HepG2 (cell line): ENCODE results near the gene CLDND2. TPM values are rescaled to one million over a fixed set of nuclear protein-coding genes. Genes with fewer than 3 reads are reported as not detected.

ENCODE experiments used
- DNMT3B ChIP-seq: conservative IDR thresholded peaks from 2 replicates; pipeline ENCODE4 v1.6.1; 2016; ENCODE audit warnings: missing biosample characterization, control low read depth
- ELF1 ChIP-seq: sonication (generic); formaldehyde crosslinking; IDR thresholded peaks from 2 replicates; pipeline ENCODE4 v1.4.0; 2020; ENCODE audit warnings: missing genetic modification reagents
- ESRRA ChIP-seq: sonication (generic); formaldehyde crosslinking; IDR thresholded peaks from 2 replicates; pipeline ENCODE4 v1.5.1; 2020; ENCODE audit warnings: mild to moderate bottlenecking, low read depth, missing genetic modification reagents
- GATAD2A ChIP-seq: IDR thresholded peaks from 2 replicates; pipeline ENCODE4 v1.6.1; 2016
- IRF9 ChIP-seq: sonication (generic); formaldehyde crosslinking; IDR thresholded peaks from 2 replicates; pipeline ENCODE4 v1.8.0; 2022; ENCODE audit warnings: missing genetic modification reagents, mild to moderate bottlenecking, borderline replicate concordance
- KLF16 ChIP-seq, 2 experiments: sonication (generic) in 1 of 2; formaldehyde crosslinking in 1 of 2; IDR thresholded peaks; 2 replicates each; pipeline versions ENCODE4 v1.6.1 to v1.8.0; 2016 to 2023; ENCODE audit warnings: missing genetic modification reagents in 2 of 2, missing compliant biosample characterization in 1 of 2
- MIER2 ChIP-seq: IDR thresholded peaks from 2 replicates; pipeline ENCODE4 v1.6.1; 2016; ENCODE audit warnings: missing biosample characterization, missing genetic modification reagents
- NR3C1 ChIP-seq: sonication (generic); formaldehyde crosslinking; IDR thresholded peaks from 2 replicates; pipeline ENCODE4 v1.4.0; 2020; ENCODE audit warnings: missing genetic modification reagents
- RAD21 ChIP-seq: fragments of 450-650 bp; formaldehyde crosslinking; IDR thresholded peaks from 2 replicates; pipeline ENCODE4 v1.5.0; 2020; ENCODE audit warnings: mild to moderate bottlenecking
- SAFB2 ChIP-seq: sonication (generic); formaldehyde crosslinking; IDR thresholded peaks from 2 replicates; pipeline ENCODE4 v1.5.1; 2020; ENCODE audit warnings: missing genetic modification reagents, low read depth, mild to moderate bottlenecking, borderline replicate concordance
- SMARCE1 ChIP-seq: fragments of 450-650 bp; IDR thresholded peaks from 2 replicates; pipeline ENCODE4 v1.6.1; 2017; ENCODE audit warnings: borderline replicate concordance
- SP1 ChIP-seq, 2 experiments: fragments of 450-650 bp in 1 of 2; sonication (generic) in 1 of 2; formaldehyde crosslinking in 1 of 2; IDR thresholded peaks; 2 replicates each; pipeline versions ENCODE4 v1.4.0 to v1.6.1; 2016 to 2020; ENCODE audit warnings: missing genetic modification reagents in 1 of 2
- SYNCRIP ChIP-seq: fragments of 200-400 bp; formaldehyde crosslinking; IDR thresholded peaks from 2 replicates; pipeline ENCODE4 v1.6.1; 2018; ENCODE audit warnings: mild to moderate bottlenecking, low read depth, low read length; ENCODE audit not compliant: insufficient read depth
- YY1 ChIP-seq: IDR thresholded peaks from 2 replicates; pipeline ENCODE4 v1.6.1; 2011; ENCODE audit warnings: low read length, low read depth, moderate library complexity, mild to moderate bottlenecking; ENCODE audit not compliant: insufficient read depth, insufficient replicate concordance
- ZBTB38 ChIP-seq: sonication (generic); formaldehyde crosslinking; IDR thresholded peaks from 2 replicates; pipeline ENCODE4 v1.5.1; 2020; ENCODE audit warnings: mild to moderate bottlenecking, missing genetic modification reagents
- ZNF124 ChIP-seq: sonication (generic); formaldehyde crosslinking; IDR thresholded peaks from 2 replicates; pipeline ENCODE4 v1.4.0; 2020; ENCODE audit warnings: missing genetic modification reagents
- ZNF24 ChIP-seq: fragments of 450-650 bp; IDR thresholded peaks from 2 replicates; pipeline ENCODE4 v1.6.1; 2017; ENCODE audit warnings: antibody characterized with exemption, mild to moderate bottlenecking
- ZNF431 ChIP-seq: sonication (generic); formaldehyde crosslinking; IDR thresholded peaks from 2 replicates; pipeline ENCODE4 v1.9.0; 2022; ENCODE audit warnings: missing genetic modification reagents, low read depth, mild to moderate bottlenecking, borderline replicate concordance
- ZNF773 ChIP-seq: sonication (generic); formaldehyde crosslinking; IDR thresholded peaks from 2 replicates; pipeline ENCODE4 v1.4.0; 2020; ENCODE audit warnings: missing genetic modification reagents, borderline replicate concordance
- ZNF792 ChIP-seq: IDR thresholded peaks from 2 replicates; pipeline ENCODE4 v1.6.1; 2016
- ZNF83 ChIP-seq: sonication (generic); formaldehyde crosslinking; IDR thresholded peaks from 2 replicates; pipeline ENCODE4 v1.4.0; 2020; ENCODE audit warnings: missing genetic modification reagents, mild to moderate bottlenecking, borderline replicate concordance
- polyA plus RNA-seq, 8 experiments: library from polyadenylated mRNA; depleted of rRNA in 3 of 8; stranded (reverse) in 7 of 8; unstranded in 1 of 8; fragments of >200 nt; fragmentation: Illumina TruSeq in 4 of 8; extraction: Trizol in 4 of 8; gene quantifications; 2 replicates each; pipeline versions ENCODE4 v1.2.1 to v1.2.3, GENCODE V29; 2011 to 2016; ENCODE audit warnings: low read depth in 4 of 8, missing spikeins in 1 of 8, mixed read lengths in 1 of 8; ENCODE audit not compliant: insufficient read depth in 1 of 8
- total RNA-seq, 5 experiments: library from RNA; depleted of rRNA; stranded (reverse); fragments of >200 nt; fragmentation: Illumina TruSeq; extraction: Trizol; gene quantifications; 2 replicates each; pipeline ENCODE4 v1.2.3, GENCODE V29; 2016; ENCODE audit warnings: low read depth in 1 of 5
- TF ChIP-seq, protein P1 (sequence below): sonication (generic); formaldehyde crosslinking; IDR thresholded peaks from 2 replicates; pipeline ENCODE4 v1.4.0; 2020; ENCODE audit warnings: missing genetic modification reagents
- TF ChIP-seq, protein P2 (sequence below): sonication (generic); formaldehyde crosslinking; IDR thresholded peaks from 2 replicates; pipeline ENCODE4 v1.9.0; 2021; ENCODE audit warnings: missing genetic modification reagents, borderline replicate concordance

The CLDND2 gene
- total and polyA plus RNA-seq, 2 of the 13 experiments (the other 11 are each of a cell fraction or from before 2014, with no cell fraction given): 0.84 to 1.8 TPM

DNA sequence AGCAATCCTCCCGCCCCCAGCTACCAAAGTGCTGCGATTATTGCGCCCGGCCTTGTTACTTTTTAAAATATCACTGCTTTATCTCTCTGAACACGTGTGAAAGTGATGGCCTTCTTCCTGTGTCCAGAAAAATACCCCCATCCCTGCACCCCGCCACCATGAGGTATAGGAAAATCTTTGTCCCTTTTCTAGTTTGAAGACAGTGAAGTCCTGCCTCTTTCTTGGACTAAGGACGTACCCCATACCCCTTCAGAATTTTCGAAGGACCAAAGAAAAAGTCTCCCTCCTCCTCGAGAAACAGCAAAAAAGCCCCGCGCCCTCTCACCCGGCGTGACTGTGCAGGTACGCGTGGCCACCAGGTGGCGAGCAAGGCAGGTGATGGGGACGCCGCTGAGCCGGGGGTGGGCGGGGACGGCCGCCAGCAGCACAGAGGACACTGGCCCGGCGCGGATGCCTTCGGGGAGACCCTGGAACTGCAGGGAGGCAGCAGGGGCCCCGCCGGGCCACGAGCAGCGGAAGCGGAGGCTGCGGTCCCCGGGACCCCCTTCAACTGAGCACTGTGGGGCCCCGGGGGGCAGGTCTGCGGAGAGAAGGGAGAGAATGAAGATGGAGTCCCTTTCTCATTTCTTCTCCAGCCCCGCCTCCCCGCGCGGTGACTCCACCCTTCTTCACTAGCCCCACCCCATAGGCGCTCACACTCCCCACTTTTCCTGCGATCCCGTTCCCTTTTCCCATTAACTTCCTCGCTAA, 30.1 kb downstream of the CLDND2 start (continued):
- TF ChIP-seq, protein P1, sequence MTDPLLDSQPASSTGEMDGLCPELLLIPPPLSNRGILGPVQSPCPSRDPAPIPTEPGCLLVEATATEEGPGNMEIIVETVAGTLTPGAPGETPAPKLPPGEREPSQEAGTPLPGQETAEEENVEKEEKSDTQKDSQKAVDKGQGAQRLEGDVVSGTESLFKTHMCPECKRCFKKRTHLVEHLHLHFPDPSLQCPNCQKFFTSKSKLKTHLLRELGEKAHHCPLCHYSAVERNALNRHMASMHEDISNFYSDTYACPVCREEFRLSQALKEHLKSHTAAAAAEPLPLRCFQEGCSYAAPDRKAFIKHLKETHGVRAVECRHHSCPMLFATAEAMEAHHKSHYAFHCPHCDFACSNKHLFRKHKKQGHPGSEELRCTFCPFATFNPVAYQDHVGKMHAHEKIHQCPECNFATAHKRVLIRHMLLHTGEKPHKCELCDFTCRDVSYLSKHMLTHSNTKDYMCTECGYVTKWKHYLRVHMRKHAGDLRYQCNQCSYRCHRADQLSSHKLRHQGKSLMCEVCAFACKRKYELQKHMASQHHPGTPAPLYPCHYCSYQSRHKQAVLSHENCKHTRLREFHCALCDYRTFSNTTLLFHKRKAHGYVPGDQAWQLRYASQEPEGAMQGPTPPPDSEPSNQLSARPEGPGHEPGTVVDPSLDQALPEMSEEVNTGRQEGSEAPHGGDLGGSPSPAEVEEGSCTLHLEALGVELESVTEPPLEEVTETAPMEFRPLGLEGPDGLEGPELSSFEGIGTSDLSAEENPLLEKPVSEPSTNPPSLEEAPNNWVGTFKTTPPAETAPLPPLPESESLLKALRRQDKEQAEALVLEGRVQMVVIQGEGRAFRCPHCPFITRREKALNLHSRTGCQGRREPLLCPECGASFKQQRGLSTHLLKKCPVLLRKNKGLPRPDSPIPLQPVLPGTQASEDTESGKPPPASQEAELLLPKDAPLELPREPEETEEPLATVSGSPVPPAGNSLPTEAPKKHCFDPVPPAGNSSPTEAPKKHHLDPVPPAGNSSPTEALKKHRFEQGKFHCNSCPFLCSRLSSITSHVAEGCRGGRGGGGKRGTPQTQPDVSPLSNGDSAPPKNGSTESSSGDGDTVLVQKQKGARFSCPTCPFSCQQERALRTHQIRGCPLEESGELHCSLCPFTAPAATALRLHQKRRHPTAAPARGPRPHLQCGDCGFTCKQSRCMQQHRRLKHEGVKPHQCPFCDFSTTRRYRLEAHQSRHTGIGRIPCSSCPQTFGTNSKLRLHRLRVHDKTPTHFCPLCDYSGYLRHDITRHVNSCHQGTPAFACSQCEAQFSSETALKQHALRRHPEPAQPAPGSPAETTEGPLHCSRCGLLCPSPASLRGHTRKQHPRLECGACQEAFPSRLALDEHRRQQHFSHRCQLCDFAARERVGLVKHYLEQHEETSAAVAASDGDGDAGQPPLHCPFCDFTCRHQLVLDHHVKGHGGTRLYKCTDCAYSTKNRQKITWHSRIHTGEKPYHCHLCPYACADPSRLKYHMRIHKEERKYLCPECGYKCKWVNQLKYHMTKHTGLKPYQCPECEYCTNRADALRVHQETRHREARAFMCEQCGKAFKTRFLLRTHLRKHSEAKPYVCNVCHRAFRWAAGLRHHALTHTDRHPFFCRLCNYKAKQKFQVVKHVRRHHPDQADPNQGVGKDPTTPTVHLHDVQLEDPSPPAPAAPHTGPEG (CRISPR knock-in tag): no peak
- TF ChIP-seq SYNCRIP (no peak), KLF16 (CRISPR knock-in tag; IDR thresholded peaks at IDR 0.05) (peak in 1 of 2 experiments; percentile 89; a peak in 2 of 4 replicates), GATAD2A (CRISPR knock-in tag) (0 out of 2 replicates have a peak, but pooled peaks have one; percentile 14), ESRRA (CRISPR knock-in tag) (no peak), RAD21 (CRISPR knock-in tag) (peak; percentile 84), ELF1 (CRISPR knock-in tag) (no peak), NR3C1 (no peak), YY1 (peak; percentile 70), ZNF124 (0 out of 2 replicates have a peak, but pooled peaks have one; percentile 58), DNMT3B (CRISPR knock-in tag) (no peak), ZNF773 (no peak), IRF9 (CRISPR knock-in tag) (0 out of 2 replicates have a peak, but pooled peaks have one; percentile 21), ZNF792 (CRISPR knock-in tag) (no peak), SMARCE1 (no peak), ZNF431 (CRISPR knock-in tag) (0 out of 2 replicates have a peak, but pooled peaks have one; percentile 34), MIER2 (peak; percentile 47; the same call in 1 of the 2 replicates), ZBTB38 (CRISPR knock-in tag) (no peak), SP1 (IDR thresholded peaks at IDR 0.05) (no peak), SP1 (CRISPR knock-in tag; IDR thresholded peaks at IDR 0.05) (peak; percentile 54), ZNF24 (no peak), SAFB2 (CRISPR knock-in tag) (no peak; the same call in 1 of the 2 replicates), ZNF83 (CRISPR knock-in tag) (no peak)
- TF ChIP-seq, protein P2, sequence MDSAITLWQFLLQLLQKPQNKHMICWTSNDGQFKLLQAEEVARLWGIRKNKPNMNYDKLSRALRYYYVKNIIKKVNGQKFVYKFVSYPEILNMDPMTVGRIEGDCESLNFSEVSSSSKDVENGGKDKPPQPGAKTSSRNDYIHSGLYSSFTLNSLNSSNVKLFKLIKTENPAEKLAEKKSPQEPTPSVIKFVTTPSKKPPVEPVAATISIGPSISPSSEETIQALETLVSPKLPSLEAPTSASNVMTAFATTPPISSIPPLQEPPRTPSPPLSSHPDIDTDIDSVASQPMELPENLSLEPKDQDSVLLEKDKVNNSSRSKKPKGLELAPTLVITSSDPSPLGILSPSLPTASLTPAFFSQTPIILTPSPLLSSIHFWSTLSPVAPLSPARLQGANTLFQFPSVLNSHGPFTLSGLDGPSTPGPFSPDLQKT (CRISPR knock-in tag): no peak
